MM.1S (cell line): ENCODE measurements around the gene CLDN34.

Experiments
- DNase-seq: peaks from one replicate; pipeline ENCODE4 v3.0.0-alpha.2; 2015
- H2AFZ ChIP-seq: fragments of 300-600 bp; sonication (generic); 2 replicates; pipeline ENCODE4 v1.6.0; 2016; ENCODE audit warnings: antibody characterized with exemption, low read length
- H3F3A ChIP-seq: fragments of 300-600 bp; sonication (generic); 2 replicates; pipeline ENCODE4 v1.6.1; 2016; ENCODE audit warnings: mild to moderate bottlenecking, antibody characterized with exemption, low read length, moderate library complexity, mixed read lengths; ENCODE audit not compliant: insufficient read depth
- H3K27ac ChIP-seq: fragments of 300-600 bp; sonication (generic); 2 replicates; pipeline ENCODE4 v1.5.1; 2016; ENCODE audit warnings: mild to moderate bottlenecking, low read length
- H3K27me3 ChIP-seq: fragments of 300-600 bp; sonication (generic); replicated peaks from 2 replicates; pipeline ENCODE4 v1.6.0; 2016; ENCODE audit warnings: low read length; ENCODE audit not compliant: insufficient read depth
- H3K36me3 ChIP-seq: fragments of 300-600 bp; sonication (generic); replicated peaks from 2 replicates; pipeline ENCODE4 v1.6.1; 2016; ENCODE audit warnings: mild to moderate bottlenecking, low read length, mixed read lengths; ENCODE audit not compliant: insufficient read depth
- H3K4me1 ChIP-seq: fragments of 300-600 bp; sonication (generic); 2 replicates; pipeline ENCODE4 v1.6.1; 2016; ENCODE audit warnings: low read length, mixed read lengths
- H3K4me2 ChIP-seq: fragments of 300-600 bp; sonication (generic); 2 replicates; pipeline ENCODE4 v1.6.0; 2016; ENCODE audit warnings: low read depth, low read length
- H3K4me3 ChIP-seq: fragments of 300-600 bp; sonication (generic); 2 replicates; pipeline ENCODE4 v1.5.1; 2016; ENCODE audit warnings: low read length, mixed read lengths
- H3K79me2 ChIP-seq: fragments of 300-600 bp; sonication (generic); 2 replicates; pipeline ENCODE4 v1.6.1; 2016; ENCODE audit warnings: mixed run types, low read length, mixed read lengths
- H3K9ac ChIP-seq: fragments of 300-600 bp; sonication (generic); 2 replicates; pipeline ENCODE4 v1.6.1; 2016; ENCODE audit warnings: low read length, mixed read lengths
- H3K9me2 ChIP-seq: fragments of 300-600 bp; sonication (generic); replicated peaks from 2 replicates; pipeline ENCODE4 v1.6.1; 2016; ENCODE audit warnings: mild to moderate bottlenecking, low read length, mixed read lengths; ENCODE audit not compliant: insufficient read depth
- H3K9me3 ChIP-seq: fragments of 300-600 bp; sonication (generic); replicated peaks from 2 replicates; pipeline ENCODE4 v1.6.1; 2016; ENCODE audit warnings: mild to moderate bottlenecking, low read length, mixed read lengths; ENCODE audit not compliant: insufficient read depth
- H4K20me1 ChIP-seq: fragments of 300-600 bp; sonication (generic); 2 replicates; pipeline ENCODE4 v1.6.1; 2016; ENCODE audit warnings: mild to moderate bottlenecking, low read length, moderate library complexity, mixed read lengths; ENCODE audit not compliant: insufficient read depth
- EZH2 ChIP-seq: fragments of 300-600 bp; sonication (generic); optimal IDR thresholded peaks from 2 replicates; pipeline ENCODE3; 2017; ENCODE audit warnings: low read depth, mild to moderate bottlenecking, antibody characterized with exemption, low read length, mixed read lengths
- EZH2phosphoT487 ChIP-seq: fragments of 300-600 bp; sonication (generic); IDR thresholded peaks from 2 replicates; pipeline ENCODE4 v1.6.1; 2018; ENCODE audit warnings: antibody characterized with exemption, low read length
- TF ChIP-seq, protein P1 (sequence below): fragments of 300-600 bp; sonication (generic); IDR thresholded peaks from 2 replicates; pipeline ENCODE4 v1.5.1; 2016; ENCODE audit warnings: antibody characterized with exemption, low read length, mixed read lengths

Gene CLDN34

DNA sequence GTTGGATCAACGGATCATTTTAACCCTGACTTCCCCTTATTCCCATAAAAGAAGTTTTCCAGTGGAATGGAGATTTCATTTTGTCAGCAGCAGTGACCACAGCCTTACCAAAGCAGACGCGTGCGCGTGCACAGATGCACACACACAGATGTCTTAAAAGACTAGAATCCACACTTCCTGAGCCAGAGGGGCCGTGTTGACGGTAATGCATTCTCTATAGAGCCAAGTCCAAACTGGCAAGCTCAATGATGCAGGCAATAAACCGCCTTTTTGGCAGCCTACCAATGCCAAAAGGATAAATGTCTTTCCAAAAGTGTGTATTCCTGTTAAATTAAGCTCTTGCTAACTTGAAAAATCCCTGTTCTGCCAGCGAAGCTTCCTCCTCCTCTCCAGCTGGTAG lies 18.8 kb upstream of the CLDN34 start:
- TF ChIP-seq EZH2phosphoT487, result no peak
- no peak for TF ChIP-seq EZH2
- TF ChIP-seq, protein P1, sequence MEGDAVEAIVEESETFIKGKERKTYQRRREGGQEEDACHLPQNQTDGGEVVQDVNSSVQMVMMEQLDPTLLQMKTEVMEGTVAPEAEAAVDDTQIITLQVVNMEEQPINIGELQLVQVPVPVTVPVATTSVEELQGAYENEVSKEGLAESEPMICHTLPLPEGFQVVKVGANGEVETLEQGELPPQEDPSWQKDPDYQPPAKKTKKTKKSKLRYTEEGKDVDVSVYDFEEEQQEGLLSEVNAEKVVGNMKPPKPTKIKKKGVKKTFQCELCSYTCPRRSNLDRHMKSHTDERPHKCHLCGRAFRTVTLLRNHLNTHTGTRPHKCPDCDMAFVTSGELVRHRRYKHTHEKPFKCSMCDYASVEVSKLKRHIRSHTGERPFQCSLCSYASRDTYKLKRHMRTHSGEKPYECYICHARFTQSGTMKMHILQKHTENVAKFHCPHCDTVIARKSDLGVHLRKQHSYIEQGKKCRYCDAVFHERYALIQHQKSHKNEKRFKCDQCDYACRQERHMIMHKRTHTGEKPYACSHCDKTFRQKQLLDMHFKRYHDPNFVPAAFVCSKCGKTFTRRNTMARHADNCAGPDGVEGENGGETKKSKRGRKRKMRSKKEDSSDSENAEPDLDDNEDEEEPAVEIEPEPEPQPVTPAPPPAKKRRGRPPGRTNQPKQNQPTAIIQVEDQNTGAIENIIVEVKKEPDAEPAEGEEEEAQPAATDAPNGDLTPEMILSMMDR, result no peak
- Histone ChIP-seq H3K4me2 (no peak overlapping the region), H3K27ac (no peak overlapping the region)

DNA sequence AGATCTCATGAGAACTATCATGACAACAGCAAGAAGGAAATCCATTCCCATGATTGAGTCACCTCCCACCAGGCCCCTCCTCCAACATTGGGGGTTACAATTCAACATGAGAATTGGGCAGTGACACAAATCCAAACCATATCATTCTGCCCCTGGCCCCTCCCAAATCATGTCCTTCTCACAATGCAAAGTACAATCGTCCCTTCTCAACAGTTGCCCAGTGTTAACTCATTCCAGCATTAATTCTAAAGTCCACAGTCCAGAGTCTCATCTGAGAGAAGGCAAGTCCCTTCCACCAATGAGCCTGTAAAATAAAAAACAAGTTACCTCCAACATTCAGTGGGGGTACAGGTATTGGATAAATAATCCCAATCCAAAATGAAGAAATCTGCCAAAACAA lies 14.9 kb upstream of the CLDN34 start:
- no peak overlapping the region for H3K27ac ChIP-seq
- no peaks in the 10 kb centered on the region for H4K20me1 ChIP-seq
- H3K27me3 ChIP-seq, result no peaks in the 10 kb centered on the region
- no peak overlapping the region for H2AFZ ChIP-seq
- H3K36me3 ChIP-seq, result no peaks in the 10 kb centered on the region
- no peaks in the 10 kb centered on the region for H3K9me3 ChIP-seq
- H3K4me3 ChIP-seq, result no peak overlapping the region
- no peaks in the 10 kb centered on the region for H3K4me1 ChIP-seq
- H3K79me2 ChIP-seq, result no peaks in the 10 kb centered on the region
- TF ChIP-seq, protein P1, result no peak
- TF ChIP-seq EZH2phosphoT487 (no peak), EZH2 (no peak)
- H3K9me2 ChIP-seq, result no peaks in the 10 kb centered on the region
- no peaks in the 10 kb centered on the region for H3F3A ChIP-seq
- DNase-seq, result no peak
- H3K4me2 ChIP-seq, result no peak overlapping the region
- H3K9ac ChIP-seq, result no peak overlapping the region

More for the DNA sequence above, 18.8 kb upstream of the CLDN34 start:
- Histone ChIP-seq H3K79me2 (no peaks in the 10 kb centered on the region), H3K9me2 (no peaks in the 10 kb centered on the region), H3K4me1 (no peaks in the 10 kb centered on the region), H3K9ac (no peak overlapping the region), H3K27me3 (no peaks in the 10 kb centered on the region), H2AFZ (no peak overlapping the region), H3F3A (no peaks in the 10 kb centered on the region), H3K4me3 (no peak overlapping the region), H3K9me3 (no peaks in the 10 kb centered on the region), H3K36me3 (no peaks in the 10 kb centered on the region), H4K20me1 (no peaks in the 10 kb centered on the region)
- DNase-seq, result no peak

DNA sequence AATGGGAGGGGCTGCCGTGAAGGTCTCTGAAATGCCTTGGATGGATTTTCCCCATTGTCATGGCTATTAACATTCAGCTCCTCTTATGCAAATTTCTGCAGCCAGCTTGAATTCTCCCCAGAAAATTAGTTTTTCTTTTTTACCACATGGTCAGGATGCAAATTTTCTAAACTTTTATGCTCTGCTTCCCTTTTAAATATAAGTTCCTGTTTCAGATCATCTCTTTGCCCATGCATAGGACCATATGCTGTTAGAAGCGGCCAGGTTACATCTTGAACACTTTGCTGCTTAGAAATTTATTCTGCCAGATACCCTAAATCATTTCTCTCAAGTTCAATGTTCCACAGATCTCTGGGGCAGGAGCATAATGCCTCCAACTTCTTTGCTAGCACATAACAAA lies 13.8 kb upstream of the CLDN34 start:
- Histone ChIP-seq H3K27me3 (no peaks in the 10 kb centered on the region), H3K27ac (no peak overlapping the region), H3K4me1 (no peaks in the 10 kb centered on the region), H3K4me2 (no peak overlapping the region), H3K9me2 (no peaks in the 10 kb centered on the region), H3K4me3 (no peak overlapping the region), H3K9ac (no peak overlapping the region), H3K79me2 (no peaks in the 10 kb centered on the region), H3F3A (no peaks in the 10 kb centered on the region), H2AFZ (no peak overlapping the region), H3K36me3 (no peaks in the 10 kb centered on the region), H3K9me3 (no peaks in the 10 kb centered on the region), H4K20me1 (no peaks in the 10 kb centered on the region)
- TF ChIP-seq EZH2 (no peak), EZH2phosphoT487 (no peak)
- TF ChIP-seq, protein P1, result no peak
- DNase-seq, result no peak
